NOMO-1 (cell line): Measurements from ENCODE around the gene EFCAB14.
"Not testable (repeated sequence)": the region's sequence is repeated elsewhere in the genome, so short reads cannot be mapped to it uniquely, and the experiment has no call there.

Source experiments
- DNase-seq, 2 experiments: peaks; one replicate each; lab custom pipeline; 2025; ENCODE audit not compliant: unreplicated experiment in 2 of 2; lab: John Stamatoyannopoulos, UW

The EFCAB14 gene

GRCh38 chr1:46656643-46657042 lies 62.3 kb downstream of the EFCAB14 start:
- DNase-seq: no peak

GRCh38 chr1:46655848-46656247 lies 63.1 kb downstream of the EFCAB14 start:
- no peak for DNase-seq

- DNase-seq: not testable (repeated sequence)
Observed at GRCh38 chr1:46654698-46655097, 64.2 kb downstream of the EFCAB14 start.

GRCh38 chr1:46654012-46654411 lies 64.9 kb downstream of the EFCAB14 start:
- no peak for DNase-seq

- DNase-seq: no peak
Observed at GRCh38 chr1:46653405-46653958, 65.4 kb downstream of the EFCAB14 start.

GRCh38 chr1:46652321-46653100 lies 66.4 kb downstream of the EFCAB14 start:
- no peak for DNase-seq

GRCh38 chr1:46651152-46651551 lies 67.8 kb downstream of the EFCAB14 start:
- DNase-seq: not testable (repeated sequence)

GRCh38 chr1:46650491-46650890 lies 68.4 kb downstream of the EFCAB14 start:
- no peak for DNase-seq

- DNase-seq: no peak
Observed at GRCh38 chr1:46649764-46650163, 69.2 kb downstream of the EFCAB14 start.

- DNase-seq: no peak
Observed at GRCh38 chr1:46647611-46648010, 71.3 kb downstream of the EFCAB14 start.

- DNase-seq: no peak
Observed at GRCh38 chr1:46646844-46647243, 72.1 kb downstream of the EFCAB14 start.

GRCh38 chr1:46646331-46646730 lies 72.6 kb downstream of the EFCAB14 start:
- DNase-seq: no peak

- no peak for DNase-seq
Observed at GRCh38 chr1:46645815-46646214, 73.1 kb downstream of the EFCAB14 start.

GRCh38 chr1:46643368-46643775 lies 75.5 kb downstream of the EFCAB14 start:
- no peak for DNase-seq

- no peak for DNase-seq
Observed at GRCh38 chr1:46642115-46642680, 76.7 kb downstream of the EFCAB14 start.

GRCh38 chr1:46639547-46639946 lies 79.4 kb downstream of the EFCAB14 start:
- DNase-seq: no peak

- DNase-seq: no peak
Observed at GRCh38 chr1:46638921-46639320, 80.0 kb downstream of the EFCAB14 start.

- no peak for DNase-seq
Observed at GRCh38 chr1:46637444-46638083, 81.3 kb downstream of the EFCAB14 start.

- DNase-seq: no peak
Observed at GRCh38 chr1:46635205-46635604, 83.7 kb downstream of the EFCAB14 start.

- DNase-seq: no peak
Observed at GRCh38 chr1:46630719-46631118, 88.2 kb downstream of the EFCAB14 start.
